ENCODE measurements around the gene SEPTIN6. TPM values are rescaled to one million over a fixed set of nuclear protein-coding genes. Genes with fewer than 3 reads are reported as not detected.

Gene SEPTIN6
- total RNA-seq, 4 donors from 2014 or later = 7.8 to 11.9 (median 10.4) TPM

DNA sequence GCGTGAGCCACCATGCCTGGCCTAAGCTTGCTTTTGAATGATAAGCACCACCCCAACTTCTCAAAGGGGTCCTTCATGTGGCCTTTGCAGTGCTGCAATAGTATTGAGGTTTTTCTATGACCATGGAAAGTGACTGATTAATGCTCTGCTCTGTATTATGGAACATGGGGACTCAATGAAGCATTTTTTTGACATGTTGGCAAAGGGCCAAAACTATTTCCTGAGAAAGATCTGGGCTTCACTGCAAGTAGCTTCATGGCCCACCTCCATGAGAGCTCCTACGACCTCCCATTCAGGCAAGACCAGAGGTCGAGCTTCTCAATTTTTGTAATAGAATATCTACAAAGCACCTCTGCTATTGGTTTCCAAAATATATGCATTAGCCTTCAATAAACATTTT is 16.7 kb upstream of the SEPTIN6 start:
- DNase-seq (ENCODE audit: low spot score in 2 of 2) = no peak
- 79 to 82% methylated on average over 3 of the region's 3 CpGs for WGBS, 2 donors
- intact Hi-C loops (cut with DNase I; ENCODE audit: low total_unique reads) = no loop called here
- H3K4me3 ChIP-seq (ENCODE audit: low read depth, poor library complexity, severe bottlenecking) = no peak overlapping the region
- TF ChIP-seq, protein P1, sequence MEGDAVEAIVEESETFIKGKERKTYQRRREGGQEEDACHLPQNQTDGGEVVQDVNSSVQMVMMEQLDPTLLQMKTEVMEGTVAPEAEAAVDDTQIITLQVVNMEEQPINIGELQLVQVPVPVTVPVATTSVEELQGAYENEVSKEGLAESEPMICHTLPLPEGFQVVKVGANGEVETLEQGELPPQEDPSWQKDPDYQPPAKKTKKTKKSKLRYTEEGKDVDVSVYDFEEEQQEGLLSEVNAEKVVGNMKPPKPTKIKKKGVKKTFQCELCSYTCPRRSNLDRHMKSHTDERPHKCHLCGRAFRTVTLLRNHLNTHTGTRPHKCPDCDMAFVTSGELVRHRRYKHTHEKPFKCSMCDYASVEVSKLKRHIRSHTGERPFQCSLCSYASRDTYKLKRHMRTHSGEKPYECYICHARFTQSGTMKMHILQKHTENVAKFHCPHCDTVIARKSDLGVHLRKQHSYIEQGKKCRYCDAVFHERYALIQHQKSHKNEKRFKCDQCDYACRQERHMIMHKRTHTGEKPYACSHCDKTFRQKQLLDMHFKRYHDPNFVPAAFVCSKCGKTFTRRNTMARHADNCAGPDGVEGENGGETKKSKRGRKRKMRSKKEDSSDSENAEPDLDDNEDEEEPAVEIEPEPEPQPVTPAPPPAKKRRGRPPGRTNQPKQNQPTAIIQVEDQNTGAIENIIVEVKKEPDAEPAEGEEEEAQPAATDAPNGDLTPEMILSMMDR (IDR thresholded peaks at IDR 0.05) = no peak
- no peak for TF ChIP-seq POLR2A (IDR thresholded peaks at IDR 0.05)

DNA sequence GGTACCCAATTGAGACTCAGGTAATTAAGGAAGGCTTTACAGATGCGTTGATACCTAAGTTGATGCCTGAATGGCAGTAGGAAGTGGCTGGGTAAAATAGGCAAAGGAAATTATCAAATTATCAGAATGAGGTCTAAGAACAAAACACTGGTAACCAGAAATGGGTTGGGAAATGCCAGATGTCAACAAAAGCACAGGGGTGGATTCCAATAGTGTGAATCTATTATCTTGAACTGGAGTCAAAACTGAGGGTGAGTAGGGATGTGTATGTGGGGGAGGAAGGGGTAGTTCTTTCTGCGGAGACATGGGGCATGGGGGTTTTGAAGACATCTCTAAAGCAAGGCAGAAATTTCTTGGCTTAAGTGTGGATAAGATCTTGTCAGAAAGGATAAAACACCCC is 16.0 kb upstream of the SEPTIN6 start:
- intact Hi-C loops (cut with DNase I; ENCODE audit: low total_unique reads) = no loop called here
- TF ChIP-seq POLR2A (IDR thresholded peaks at IDR 0.05) = no peak
- TF ChIP-seq, protein P1 (IDR thresholded peaks at IDR 0.05) = no peak
- WGBS, 2 donors = 88 to 89% methylated on average over 2 of the region's 2 CpGs

DNA sequence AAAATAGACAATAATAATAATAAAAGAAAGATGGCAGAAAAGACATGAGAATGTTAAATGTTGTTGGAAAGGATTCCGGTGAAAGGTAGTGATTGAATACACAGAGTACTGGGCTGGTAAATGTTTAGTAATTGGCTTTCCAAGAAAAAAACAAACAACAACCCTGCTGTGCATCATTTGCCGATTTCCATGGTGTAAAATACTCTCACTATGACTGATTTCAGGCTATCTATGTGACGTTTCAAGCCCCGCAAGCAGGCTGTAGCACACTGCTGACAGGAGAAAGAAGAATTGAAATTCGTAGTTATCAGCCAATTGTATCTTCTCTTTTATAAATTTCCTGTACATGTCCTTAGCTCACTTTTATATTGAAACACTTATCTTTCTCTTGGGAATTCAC is 13.6 kb upstream of the SEPTIN6 start:
- 68 to 75% methylated on average over 5 of the region's 5 CpGs for WGBS, 2 donors
- intact Hi-C loops (cut with DNase I; ENCODE audit: low total_unique reads) = no loop called here
- H3K4me3 ChIP-seq (ENCODE audit: low read depth, poor library complexity, severe bottlenecking) = no peak overlapping the region
- TF ChIP-seq POLR2A (IDR thresholded peaks at IDR 0.05) = no peak
- TF ChIP-seq, protein P1 (IDR thresholded peaks at IDR 0.05) = no peak
- DNase-seq (ENCODE audit: low spot score in 2 of 2) = no peak

More for the DNA sequence above, 16.0 kb upstream of the SEPTIN6 start:
- DNase-seq (ENCODE audit: low spot score in 2 of 2) = no peak
- no peak overlapping the region for H3K4me3 ChIP-seq (ENCODE audit: low read depth, poor library complexity, severe bottlenecking)

DNA sequence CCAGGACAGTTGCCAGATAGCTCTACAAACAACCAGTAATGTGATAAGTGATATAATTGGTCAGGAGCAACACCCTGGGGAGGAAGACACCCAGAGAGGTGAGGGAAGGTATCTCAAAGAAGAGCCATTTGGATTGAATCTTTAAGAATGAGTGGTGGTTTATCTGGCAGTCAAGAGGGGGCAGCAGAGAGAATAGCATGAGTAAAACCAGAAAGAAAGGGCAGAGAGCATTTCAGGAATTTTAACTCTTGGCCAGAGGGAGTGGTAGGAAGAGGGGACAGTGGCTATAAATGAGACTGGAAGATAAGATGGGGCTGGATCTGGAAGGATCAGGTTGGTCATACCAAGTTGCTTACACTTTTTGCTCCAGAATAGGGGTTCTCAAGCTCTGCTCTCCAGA is 5.9 kb upstream of the SEPTIN6 start:
- intact Hi-C loops (cut with DNase I; ENCODE audit: low total_unique reads) = no loop called here
- TF ChIP-seq, protein P1 (IDR thresholded peaks at IDR 0.05) = no peak
- TF ChIP-seq POLR2A (IDR thresholded peaks at IDR 0.05) = no peak
- DNase-seq (ENCODE audit: low spot score in 2 of 2) = no peak
- H3K4me3 ChIP-seq (ENCODE audit: low read depth, poor library complexity, severe bottlenecking) = no peak overlapping the region

DNA sequence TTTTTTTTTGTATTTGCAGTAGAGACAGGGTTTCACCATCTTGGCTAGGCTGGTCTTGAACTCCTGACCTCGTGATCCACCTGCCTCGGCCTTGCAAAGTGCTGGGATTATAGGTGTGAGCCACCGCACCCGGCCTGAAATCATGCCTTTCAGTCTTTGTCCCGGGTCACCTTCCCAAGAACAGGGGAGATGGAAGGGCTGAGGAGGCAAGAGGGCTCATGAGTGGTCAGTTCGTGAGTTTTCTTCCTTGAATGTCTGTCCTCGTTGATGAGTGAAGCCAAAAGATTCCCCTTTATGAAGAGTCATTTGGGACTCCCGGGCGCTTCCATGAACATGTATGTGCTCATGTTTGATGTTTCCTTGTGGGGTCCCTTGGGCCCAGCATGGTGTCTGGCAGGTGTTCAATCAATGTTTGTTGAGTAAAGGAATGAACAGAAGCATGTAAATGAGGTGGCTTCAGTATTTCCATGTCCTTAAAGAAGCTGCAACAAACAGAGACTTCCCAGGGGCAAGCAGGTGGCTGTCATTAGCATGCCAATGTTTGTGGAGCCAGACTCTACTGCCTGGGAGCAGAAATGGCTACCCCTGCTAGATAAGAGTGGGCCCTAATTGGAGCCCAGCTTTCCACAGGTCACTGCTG is 3.4 kb upstream of the SEPTIN6 start:
- intact Hi-C loops (cut with DNase I; ENCODE audit: low total_unique reads) = no loop called here
- TF ChIP-seq, protein P1 (IDR thresholded peaks at IDR 0.05) = no peak
- TF ChIP-seq POLR2A (IDR thresholded peaks at IDR 0.05) = no peak
- WGBS, 2 donors = 83 to 94% methylated on average over 5 to 9 of the region's 9 CpGs
- H3K4me3 ChIP-seq (ENCODE audit: low read depth, poor library complexity, severe bottlenecking) = no peak overlapping the region
- DNase-seq (ENCODE audit: low spot score in 2 of 2) = peak in 1 of 2 donors; percentile 68

DNA sequence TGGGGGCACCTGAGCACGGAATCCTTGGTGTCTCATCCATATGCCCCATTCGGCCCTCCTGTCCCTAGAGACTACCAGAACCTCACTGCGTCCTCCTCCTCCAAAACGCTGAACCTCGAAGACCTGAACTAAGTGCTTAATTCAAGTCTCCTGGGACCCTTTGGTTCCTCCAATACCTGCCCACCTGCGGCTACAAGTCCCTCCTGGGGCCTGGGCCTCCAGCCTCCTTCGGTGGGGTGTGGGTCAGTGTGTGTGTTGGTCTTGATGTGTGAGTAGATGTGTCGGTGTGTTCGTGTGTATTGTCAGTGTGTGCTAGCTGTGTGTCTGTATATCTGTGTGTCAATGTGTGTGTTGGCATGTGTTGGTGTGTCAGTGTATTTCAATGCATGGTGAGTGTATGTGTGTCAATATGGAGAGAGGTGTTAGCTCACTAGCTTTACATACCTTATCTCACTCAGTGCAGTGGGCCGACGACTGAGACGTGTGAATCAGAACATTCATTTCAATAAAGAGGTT is 2.6 kb upstream of the SEPTIN6 start:
- H3K4me3 ChIP-seq (ENCODE audit: low read depth, poor library complexity, severe bottlenecking) = no peak overlapping the region
- intact Hi-C loops (cut with DNase I; ENCODE audit: low total_unique reads) = no loop called here
- TF ChIP-seq POLR2A (IDR thresholded peaks at IDR 0.05) = no peak
- TF ChIP-seq, protein P1 (IDR thresholded peaks at IDR 0.05) = no peak
- DNase-seq (ENCODE audit: low spot score in 2 of 2) = peak in 1 of 2 donors; percentile 63
- WGBS, 2 donors = 85 to 86% methylated on average over 10 to 12 of the region's 12 CpGs

Measured in lower leg skin (tissue), 4 donors.